Measurements from ENCODE around the gene HDAC4. TPM values are rescaled to one million over a fixed set of nuclear protein-coding genes. Genes with fewer than 3 reads are reported as not detected.

Gene HDAC4
- total and polyA plus RNA-seq, 9 donors, result 7.0 to 74.0 (median 46.3) TPM

DNA sequence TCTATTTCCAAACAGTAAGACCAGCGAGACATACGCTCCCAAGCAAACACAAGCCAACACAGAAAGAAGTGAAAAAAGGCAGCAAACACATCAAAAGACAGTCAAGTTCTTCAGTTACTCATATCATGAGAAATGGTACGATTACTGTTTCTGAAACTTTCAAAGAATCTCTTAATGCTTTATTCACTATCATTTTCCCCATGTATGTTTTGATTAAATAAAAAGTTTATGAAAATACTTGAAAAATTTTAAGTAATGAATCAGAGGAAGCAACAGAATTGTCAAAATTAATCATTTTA lies 114.9 kb downstream of the HDAC4 start:
- intact Hi-C loops (cut with DNase I), result no loop called here
- Histone ChIP-seq H3K4me3 (no peak overlapping the region), H3K36me3 (no peaks in the 10 kb centered on the region), H3K4me1 (ENCODE audit: insufficient read depth) (peaks cover 27% of the 10 kb centered on the region), H3K9me3 (no peaks in the 10 kb centered on the region), H3K27me3 (no peaks in the 10 kb centered on the region), H3K27ac (no peak overlapping the region)
- 37 to 44% (median 41%) methylated on average over 3 of the region's 3 CpGs for WGBS, 3 donors
- DNase-seq, result no peak
- TF ChIP-seq POLR2A (IDR thresholded peaks at IDR 0.05) (no peak), EP300 (IDR thresholded peaks at IDR 0.05) (no peak)
- TF ChIP-seq, protein P1, sequence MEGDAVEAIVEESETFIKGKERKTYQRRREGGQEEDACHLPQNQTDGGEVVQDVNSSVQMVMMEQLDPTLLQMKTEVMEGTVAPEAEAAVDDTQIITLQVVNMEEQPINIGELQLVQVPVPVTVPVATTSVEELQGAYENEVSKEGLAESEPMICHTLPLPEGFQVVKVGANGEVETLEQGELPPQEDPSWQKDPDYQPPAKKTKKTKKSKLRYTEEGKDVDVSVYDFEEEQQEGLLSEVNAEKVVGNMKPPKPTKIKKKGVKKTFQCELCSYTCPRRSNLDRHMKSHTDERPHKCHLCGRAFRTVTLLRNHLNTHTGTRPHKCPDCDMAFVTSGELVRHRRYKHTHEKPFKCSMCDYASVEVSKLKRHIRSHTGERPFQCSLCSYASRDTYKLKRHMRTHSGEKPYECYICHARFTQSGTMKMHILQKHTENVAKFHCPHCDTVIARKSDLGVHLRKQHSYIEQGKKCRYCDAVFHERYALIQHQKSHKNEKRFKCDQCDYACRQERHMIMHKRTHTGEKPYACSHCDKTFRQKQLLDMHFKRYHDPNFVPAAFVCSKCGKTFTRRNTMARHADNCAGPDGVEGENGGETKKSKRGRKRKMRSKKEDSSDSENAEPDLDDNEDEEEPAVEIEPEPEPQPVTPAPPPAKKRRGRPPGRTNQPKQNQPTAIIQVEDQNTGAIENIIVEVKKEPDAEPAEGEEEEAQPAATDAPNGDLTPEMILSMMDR (IDR thresholded peaks at IDR 0.05), result no peak

DNA sequence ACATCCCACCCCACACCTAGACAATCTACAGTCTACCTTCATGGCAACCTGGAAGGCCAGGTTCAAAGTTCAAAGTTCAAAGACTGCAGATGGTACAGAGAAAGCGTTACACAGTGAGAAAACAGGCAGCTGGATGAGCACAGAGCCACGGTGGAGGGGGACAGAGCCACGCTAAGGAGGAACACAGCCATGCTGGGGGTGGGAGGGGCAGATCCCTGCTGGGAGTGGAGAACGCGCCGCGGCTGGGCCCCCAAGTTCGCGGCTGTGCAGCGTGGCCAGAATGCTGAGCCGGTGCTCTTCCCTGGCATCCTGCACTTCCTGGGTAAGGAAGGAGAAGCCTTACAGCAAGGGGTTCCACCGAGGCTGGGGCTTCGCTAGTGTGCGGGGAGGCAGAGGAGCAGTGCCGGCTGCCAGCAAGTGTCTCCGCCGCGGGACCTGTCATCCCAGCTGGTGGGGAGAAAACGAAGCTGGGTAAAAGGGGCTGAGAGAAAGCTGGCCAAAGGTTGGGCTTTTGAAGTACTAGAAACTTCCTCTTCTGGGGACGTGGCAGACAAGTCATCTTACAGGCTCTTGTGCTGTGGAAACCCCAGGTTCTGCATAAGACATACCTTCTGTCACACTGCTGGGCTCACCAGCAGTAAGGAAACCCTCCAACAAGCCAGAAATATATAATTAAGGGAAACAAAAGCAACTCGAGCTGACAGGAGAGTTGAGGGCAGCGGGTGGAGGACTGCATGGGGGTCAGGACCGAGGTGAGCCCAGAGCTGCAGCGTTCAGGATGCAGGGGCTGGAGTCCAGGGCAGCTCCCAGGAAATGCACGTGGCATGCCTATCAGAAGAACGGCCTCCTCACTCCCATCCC lies 115.5 kb downstream of the HDAC4 start:
- peaks cover 27% of the 10 kb centered on the region for H3K4me1 ChIP-seq (ENCODE audit: insufficient read depth)
- intact Hi-C loops (cut with DNase I), result no loop called here
- peak in 3 of 5 donors; percentile 31 to 43 (median 39) for DNase-seq

DNA sequence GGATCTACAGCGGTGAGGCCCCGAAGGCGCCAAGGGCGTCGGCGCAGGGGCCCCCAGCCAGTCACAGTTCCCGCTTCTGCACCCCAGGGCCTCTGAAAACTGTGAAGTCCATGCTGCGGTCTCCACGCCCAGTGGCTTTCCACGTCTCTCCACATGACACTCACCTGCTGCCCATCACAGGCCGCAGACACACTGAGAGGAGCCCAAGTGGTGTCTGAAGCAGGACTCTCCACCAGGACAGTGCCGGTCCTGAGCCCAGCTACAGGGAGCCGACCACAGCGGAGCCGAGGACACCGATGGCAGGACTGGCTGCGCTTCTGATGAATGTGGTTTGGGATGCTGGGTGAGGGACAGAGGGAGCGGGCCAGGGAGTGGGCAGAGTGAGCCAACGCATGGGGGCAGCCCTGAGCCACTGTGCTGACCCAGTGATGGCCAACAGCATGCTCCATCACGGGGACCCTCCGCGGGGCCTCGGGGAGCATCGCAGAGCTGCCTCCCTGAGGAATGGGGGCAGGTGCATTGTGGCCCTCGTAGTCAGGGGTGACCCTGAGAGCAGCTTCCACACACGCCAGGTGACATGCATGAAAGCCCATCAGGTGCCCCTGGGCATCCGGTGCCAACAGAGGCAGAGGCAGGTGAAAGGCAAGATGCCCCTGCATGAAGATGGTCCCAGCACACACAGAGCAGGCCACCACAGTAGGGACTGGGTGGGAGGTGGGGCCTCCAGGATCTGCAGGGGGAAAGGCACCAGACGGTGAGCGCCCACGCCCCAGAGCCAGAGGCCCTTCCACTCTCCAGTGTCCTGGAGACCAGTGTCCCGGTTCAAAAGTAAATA lies 116.6 kb downstream of the HDAC4 start:
- intact Hi-C loops (cut with DNase I), result no loop called here
- H3K9me3 ChIP-seq, result no peaks in the 10 kb centered on the region
- H3K27me3 ChIP-seq, result no peaks in the 10 kb centered on the region
- H3K4me3 ChIP-seq, result no peak overlapping the region
- H3K4me1 ChIP-seq (ENCODE audit: insufficient read depth), result peaks cover 22% of the 10 kb centered on the region
- no peak overlapping the region for H3K27ac ChIP-seq
- H3K36me3 ChIP-seq, result no peaks in the 10 kb centered on the region
- DNase-seq, result peak in 2 of 5 donors; percentile 21 to 26
- no peak for TF ChIP-seq POLR2A (IDR thresholded peaks at IDR 0.05)
- TF ChIP-seq EP300 (IDR thresholded peaks at IDR 0.05), result no peak
- TF ChIP-seq, protein P1 (IDR thresholded peaks at IDR 0.05), result no peak
- 90 to 94% (median 91%) methylated on average over 31 of the region's 31 CpGs for WGBS, 3 donors

More for the DNA sequence above, 115.5 kb downstream of the HDAC4 start:
- H3K9me3 ChIP-seq, result no peaks in the 10 kb centered on the region
- no peak overlapping the region for H3K27ac ChIP-seq
- no peaks in the 10 kb centered on the region for H3K36me3 ChIP-seq
- TF ChIP-seq POLR2A (IDR thresholded peaks at IDR 0.05) (no peak), EP300 (IDR thresholded peaks at IDR 0.05) (no peak)
- TF ChIP-seq, protein P1 (IDR thresholded peaks at IDR 0.05), result no peak
- 21 to 35% (median 27%) methylated on average over 26 of the region's 26 CpGs for WGBS, 3 donors
- peak overlapping the region; percentile 8 for H3K4me3 ChIP-seq
- H3K27me3 ChIP-seq, result no peaks in the 10 kb centered on the region

DNA sequence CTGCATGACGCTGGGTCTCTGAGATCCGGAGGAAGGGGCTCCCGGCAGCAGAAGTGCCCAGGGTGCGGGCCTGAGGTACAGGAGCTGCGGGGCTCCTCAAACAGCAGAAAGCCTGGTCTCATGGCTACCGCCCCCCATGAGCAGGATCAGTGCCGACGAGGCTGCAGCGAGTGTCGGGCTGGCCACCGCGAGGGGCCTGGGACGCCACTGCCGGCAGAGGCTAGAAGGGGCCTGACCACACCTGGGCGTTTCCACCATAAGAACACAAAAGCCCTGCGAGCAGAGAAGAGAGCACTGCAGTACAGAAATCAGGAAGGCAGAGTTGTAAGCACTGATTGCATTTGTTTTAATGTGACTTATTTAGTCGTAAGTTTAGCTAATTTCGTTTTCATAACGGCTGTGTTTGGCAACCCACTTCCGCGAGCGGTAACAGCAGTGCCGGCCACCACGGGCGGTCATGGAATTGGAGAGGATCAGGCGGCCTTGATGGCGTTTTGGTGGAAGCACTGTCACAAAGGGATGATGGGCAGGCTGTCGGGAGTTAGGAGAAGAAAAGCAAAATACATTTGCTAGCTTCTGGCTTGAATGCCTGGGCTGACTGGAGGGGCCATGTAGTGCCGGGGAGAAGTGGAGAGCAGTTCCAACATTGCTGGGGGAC lies 117.4 kb downstream of the HDAC4 start:
- peaks cover 18% of the 10 kb centered on the region for H3K4me1 ChIP-seq (ENCODE audit: insufficient read depth)
- no peaks in the 10 kb centered on the region for H3K9me3 ChIP-seq
- WGBS, 3 donors, result 94 to 97% (median 97%) methylated on average over 29 of the region's 29 CpGs
- no peaks in the 10 kb centered on the region for H3K27me3 ChIP-seq
- H3K4me3 ChIP-seq, result no peak overlapping the region
- DNase-seq, result peak in 1 of 5 donors; percentile 23
- TF ChIP-seq POLR2A (IDR thresholded peaks at IDR 0.05) (no peak), EP300 (IDR thresholded peaks at IDR 0.05) (no peak)
- H3K36me3 ChIP-seq, result no peaks in the 10 kb centered on the region
- intact Hi-C loops (cut with DNase I), result no loop called here
- no peak overlapping the region for H3K27ac ChIP-seq
